ENCODE measurements around the gene PTGDS. TPM values are rescaled to one million over a fixed set of nuclear protein-coding genes. Genes with fewer than 3 reads are reported as not detected.

PTGDS gene
- total and polyA plus RNA-seq, 4 donors, result 0.23 to 15.2 (median 6.4) TPM

DNA sequence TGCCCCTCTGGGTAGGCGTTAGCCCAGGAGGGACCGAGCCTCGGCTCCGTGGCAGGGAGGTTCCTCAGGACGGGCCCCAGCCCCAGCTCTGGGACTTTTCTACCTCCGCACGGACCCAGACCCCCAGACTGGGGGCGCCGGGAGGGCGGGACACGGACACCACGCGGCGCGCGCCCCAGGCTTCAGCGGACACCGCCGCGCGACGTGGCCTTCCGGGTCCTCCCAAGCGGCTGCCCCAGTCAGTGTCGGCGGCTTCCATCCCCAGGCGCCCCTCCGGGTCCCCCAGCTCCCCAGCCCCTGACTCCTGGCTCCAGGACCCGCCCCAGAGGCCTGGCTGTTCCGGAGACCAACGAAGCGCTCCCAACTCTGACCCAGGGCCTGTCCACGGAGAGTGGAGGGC lies 8.5 kb downstream of the PTGDS start:
- H3K36me3 ChIP-seq (ENCODE audit: control insufficient read depth in 4 of 4, insufficient read depth in 3 of 4, low read depth in 1 of 4, low read length in 3 of 4), result no peaks in the 10 kb centered on the region
- WGBS, result 31% methylated on average over 33 of the region's 33 CpGs
- peaks cover 0 to 4% (median 1%) of the 10 kb centered on the region in 4 donors for H3K4me1 ChIP-seq (ENCODE audit: control insufficient read depth in 4 of 4, insufficient read depth in 4 of 4, low read length in 3 of 4)
- no peak overlapping the region for H3K4me3 ChIP-seq (ENCODE audit: low read depth in 1 of 3, low read length in 3 of 3)
- TF ChIP-seq FOXA2 (IDR thresholded peaks at IDR 0.05) (no peak), GABPA (IDR thresholded peaks at IDR 0.05 in 1 of 2, conservative IDR thresholded peaks at IDR 0.05 in 1 of 2) (no peak), SP1 (IDR thresholded peaks at IDR 0.05) (no peak), YY1 (IDR thresholded peaks at IDR 0.05) (no peak), RXRA (IDR thresholded peaks at IDR 0.05) (no peak), TAF1 (conservative IDR thresholded peaks at IDR 0.05) (no peak), RAD21 (IDR thresholded peaks at IDR 0.05) (no peak), EGR1 (IDR thresholded peaks at IDR 0.05; ENCODE audit: low read depth in 2 of 2) (no peak), NR2F2 (IDR thresholded peaks at IDR 0.05) (no peak), HNF4G (IDR thresholded peaks at IDR 0.05) (no peak), FOXA1 (IDR thresholded peaks at IDR 0.05) (no peak), HNF4A (conservative IDR thresholded peaks at IDR 0.05) (no peak), JUND (IDR thresholded peaks at IDR 0.05) (no peak)
- TF ChIP-seq, protein P1, sequence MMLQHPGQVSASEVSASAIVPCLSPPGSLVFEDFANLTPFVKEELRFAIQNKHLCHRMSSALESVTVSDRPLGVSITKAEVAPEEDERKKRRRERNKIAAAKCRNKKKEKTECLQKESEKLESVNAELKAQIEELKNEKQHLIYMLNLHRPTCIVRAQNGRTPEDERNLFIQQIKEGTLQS (IDR thresholded peaks at IDR 0.05), result no peak
- TF ChIP-seq, protein P2, sequence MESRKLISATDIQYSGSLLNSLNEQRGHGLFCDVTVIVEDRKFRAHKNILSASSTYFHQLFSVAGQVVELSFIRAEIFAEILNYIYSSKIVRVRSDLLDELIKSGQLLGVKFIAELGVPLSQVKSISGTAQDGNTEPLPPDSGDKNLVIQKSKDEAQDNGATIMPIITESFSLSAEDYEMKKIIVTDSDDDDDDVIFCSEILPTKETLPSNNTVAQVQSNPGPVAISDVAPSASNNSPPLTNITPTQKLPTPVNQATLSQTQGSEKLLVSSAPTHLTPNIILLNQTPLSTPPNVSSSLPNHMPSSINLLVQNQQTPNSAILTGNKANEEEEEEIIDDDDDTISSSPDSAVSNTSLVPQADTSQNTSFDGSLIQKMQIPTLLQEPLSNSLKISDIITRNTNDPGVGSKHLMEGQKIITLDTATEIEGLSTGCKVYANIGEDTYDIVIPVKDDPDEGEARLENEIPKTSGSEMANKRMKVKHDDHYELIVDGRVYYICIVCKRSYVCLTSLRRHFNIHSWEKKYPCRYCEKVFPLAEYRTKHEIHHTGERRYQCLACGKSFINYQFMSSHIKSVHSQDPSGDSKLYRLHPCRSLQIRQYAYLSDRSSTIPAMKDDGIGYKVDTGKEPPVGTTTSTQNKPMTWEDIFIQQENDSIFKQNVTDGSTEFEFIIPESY (IDR thresholded peaks at IDR 0.05), result no peak
- TF ChIP-seq, protein P3, sequence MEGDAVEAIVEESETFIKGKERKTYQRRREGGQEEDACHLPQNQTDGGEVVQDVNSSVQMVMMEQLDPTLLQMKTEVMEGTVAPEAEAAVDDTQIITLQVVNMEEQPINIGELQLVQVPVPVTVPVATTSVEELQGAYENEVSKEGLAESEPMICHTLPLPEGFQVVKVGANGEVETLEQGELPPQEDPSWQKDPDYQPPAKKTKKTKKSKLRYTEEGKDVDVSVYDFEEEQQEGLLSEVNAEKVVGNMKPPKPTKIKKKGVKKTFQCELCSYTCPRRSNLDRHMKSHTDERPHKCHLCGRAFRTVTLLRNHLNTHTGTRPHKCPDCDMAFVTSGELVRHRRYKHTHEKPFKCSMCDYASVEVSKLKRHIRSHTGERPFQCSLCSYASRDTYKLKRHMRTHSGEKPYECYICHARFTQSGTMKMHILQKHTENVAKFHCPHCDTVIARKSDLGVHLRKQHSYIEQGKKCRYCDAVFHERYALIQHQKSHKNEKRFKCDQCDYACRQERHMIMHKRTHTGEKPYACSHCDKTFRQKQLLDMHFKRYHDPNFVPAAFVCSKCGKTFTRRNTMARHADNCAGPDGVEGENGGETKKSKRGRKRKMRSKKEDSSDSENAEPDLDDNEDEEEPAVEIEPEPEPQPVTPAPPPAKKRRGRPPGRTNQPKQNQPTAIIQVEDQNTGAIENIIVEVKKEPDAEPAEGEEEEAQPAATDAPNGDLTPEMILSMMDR (IDR thresholded peaks at IDR 0.05; ENCODE audit: low read depth, low read length, missing input control), result no peak
- TF ChIP-seq, protein P4, sequence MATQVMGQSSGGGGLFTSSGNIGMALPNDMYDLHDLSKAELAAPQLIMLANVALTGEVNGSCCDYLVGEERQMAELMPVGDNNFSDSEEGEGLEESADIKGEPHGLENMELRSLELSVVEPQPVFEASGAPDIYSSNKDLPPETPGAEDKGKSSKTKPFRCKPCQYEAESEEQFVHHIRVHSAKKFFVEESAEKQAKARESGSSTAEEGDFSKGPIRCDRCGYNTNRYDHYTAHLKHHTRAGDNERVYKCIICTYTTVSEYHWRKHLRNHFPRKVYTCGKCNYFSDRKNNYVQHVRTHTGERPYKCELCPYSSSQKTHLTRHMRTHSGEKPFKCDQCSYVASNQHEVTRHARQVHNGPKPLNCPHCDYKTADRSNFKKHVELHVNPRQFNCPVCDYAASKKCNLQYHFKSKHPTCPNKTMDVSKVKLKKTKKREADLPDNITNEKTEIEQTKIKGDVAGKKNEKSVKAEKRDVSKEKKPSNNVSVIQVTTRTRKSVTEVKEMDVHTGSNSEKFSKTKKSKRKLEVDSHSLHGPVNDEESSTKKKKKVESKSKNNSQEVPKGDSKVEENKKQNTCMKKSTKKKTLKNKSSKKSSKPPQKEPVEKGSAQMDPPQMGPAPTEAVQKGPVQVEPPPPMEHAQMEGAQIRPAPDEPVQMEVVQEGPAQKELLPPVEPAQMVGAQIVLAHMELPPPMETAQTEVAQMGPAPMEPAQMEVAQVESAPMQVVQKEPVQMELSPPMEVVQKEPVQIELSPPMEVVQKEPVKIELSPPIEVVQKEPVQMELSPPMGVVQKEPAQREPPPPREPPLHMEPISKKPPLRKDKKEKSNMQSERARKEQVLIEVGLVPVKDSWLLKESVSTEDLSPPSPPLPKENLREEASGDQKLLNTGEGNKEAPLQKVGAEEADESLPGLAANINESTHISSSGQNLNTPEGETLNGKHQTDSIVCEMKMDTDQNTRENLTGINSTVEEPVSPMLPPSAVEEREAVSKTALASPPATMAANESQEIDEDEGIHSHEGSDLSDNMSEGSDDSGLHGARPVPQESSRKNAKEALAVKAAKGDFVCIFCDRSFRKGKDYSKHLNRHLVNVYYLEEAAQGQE (IDR thresholded peaks at IDR 0.05), result no peak
- TF ChIP-seq, protein P5, sequence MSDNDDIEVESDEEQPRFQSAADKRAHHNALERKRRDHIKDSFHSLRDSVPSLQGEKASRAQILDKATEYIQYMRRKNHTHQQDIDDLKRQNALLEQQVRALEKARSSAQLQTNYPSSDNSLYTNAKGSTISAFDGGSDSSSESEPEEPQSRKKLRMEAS (IDR thresholded peaks at IDR 0.05), result no peak
- no peak overlapping the region for H3K27ac ChIP-seq (ENCODE audit: low read depth in 1 of 2, low read length in 2 of 2)
- H3K9me3 ChIP-seq (ENCODE audit: control insufficient read depth in 4 of 4, low read length in 3 of 4), result no peaks in the 10 kb centered on the region
- H3K9ac ChIP-seq (ENCODE audit: low read depth in 1 of 2, low read length in 2 of 2), result no peak overlapping the region
- DNase-seq (ENCODE audit: low spot score), result no peak
- H3K27me3 ChIP-seq (ENCODE audit: control insufficient read depth in 4 of 4, insufficient read depth in 4 of 4, low read length in 3 of 4), result peaks cover 0 to 6% (median under 1%) of the 10 kb centered on the region in 4 donors
